ENCODE results near the gene ATP6V1F. TPM values are rescaled to one million over a fixed set of nuclear protein-coding genes. Genes with fewer than 3 reads are reported as not detected.

ATP6V1F gene
- total RNA-seq, 1 donor from 2014 or later, result 142 TPM

- Histone ChIP-seq H3K4me3 (no peak overlapping the region), H3K4me1 (peaks cover 7 to 13% of the 10 kb centered on the region in 2 donors), H3K9me3 (no peaks in the 10 kb centered on the region), H3K27me3 (no peaks in the 10 kb centered on the region), H3K36me3 (no peaks in the 10 kb centered on the region), H3K27ac (no peak overlapping the region)
- TF ChIP-seq CTCF (IDR thresholded peaks at IDR 0.05), result no peak
- no peak for DNase-seq (ENCODE audit: low spot score in 2 of 2)
- intact Hi-C loops (cut with DNase I), result no loop called here
Observed at GRCh38 chr7:128871050-128871449, 8.4 kb downstream of the ATP6V1F start.

GRCh38 chr7:128872394-128872824 lies 9.8 kb downstream of the ATP6V1F start:
- no peaks in the 10 kb centered on the region for H3K27me3 ChIP-seq
- no peak overlapping the region for H3K27ac ChIP-seq
- H3K4me3 ChIP-seq, result no peak overlapping the region
- no peak for TF ChIP-seq CTCF (IDR thresholded peaks at IDR 0.05)
- no peak for DNase-seq (ENCODE audit: low spot score in 2 of 2)
- intact Hi-C loops (cut with DNase I), result no loop called here
- peaks cover 7 to 13% of the 10 kb centered on the region in 2 donors for H3K4me1 ChIP-seq
- no peaks in the 10 kb centered on the region for H3K9me3 ChIP-seq
- no peaks in the 10 kb centered on the region for H3K36me3 ChIP-seq

GRCh38 chr7:128873234-128873633 lies 10.6 kb downstream of the ATP6V1F start:
- H3K4me1 ChIP-seq, result peaks cover 7 to 13% of the 10 kb centered on the region in 2 donors
- no peaks in the 10 kb centered on the region for H3K9me3 ChIP-seq
- H3K4me3 ChIP-seq, result no peak overlapping the region
- H3K36me3 ChIP-seq, result no peaks in the 10 kb centered on the region
- DNase-seq (ENCODE audit: low spot score in 2 of 2), result no peak
- no peaks in the 10 kb centered on the region for H3K27me3 ChIP-seq
- no peak overlapping the region for H3K27ac ChIP-seq
- intact Hi-C loops (cut with DNase I), result no loop called here
- no peak for TF ChIP-seq CTCF (IDR thresholded peaks at IDR 0.05)

- Histone ChIP-seq H3K27me3 (no peaks in the 10 kb centered on the region), H3K4me1 (peaks cover 2 to 6% of the 10 kb centered on the region in 2 donors), H3K9me3 (no peaks in the 10 kb centered on the region), H3K4me3 (no peak overlapping the region), H3K36me3 (no peaks in the 10 kb centered on the region), H3K27ac (no peak overlapping the region)
- TF ChIP-seq CTCF (IDR thresholded peaks at IDR 0.05), result no peak
- intact Hi-C loops (cut with DNase I), result no loop called here
- no peak for DNase-seq (ENCODE audit: low spot score in 2 of 2)
Observed at GRCh38 chr7:128874140-128875031, 11.7 kb downstream of the ATP6V1F start.

- no peak for DNase-seq (ENCODE audit: low spot score in 2 of 2)
- no peak for TF ChIP-seq CTCF (IDR thresholded peaks at IDR 0.05)
- Histone ChIP-seq H3K27ac (no peak overlapping the region), H3K4me1 (no peaks in the 10 kb centered on the region), H3K4me3 (no peak overlapping the region), H3K36me3 (no peaks in the 10 kb centered on the region), H3K9me3 (no peaks in the 10 kb centered on the region), H3K27me3 (no peaks in the 10 kb centered on the region)
- intact Hi-C loops (cut with DNase I), result no loop called here
Observed at GRCh38 chr7:128875523-128875948, 12.9 kb downstream of the ATP6V1F start.

All from ascending aorta (tissue), 2 donors.